Mesenchymal stem cell (in vitro differentiated cells and primary cell): Measurements from ENCODE around the gene SLC9C2.

Experiments
- DNase-seq: peaks from one replicate; pipeline ENCODE4 v3.0.0-alpha.2; 2013
- H2AFZ ChIP-seq: one replicate; pipeline ENCODE4 v1.6.1; 2013; ENCODE audit warnings: low read depth, mild to moderate bottlenecking, control low read depth, inconsistent platforms, low read length, moderate library complexity
- H2AK5ac ChIP-seq: 2 replicates; pipeline ENCODE4 v1.6.1; 2013; ENCODE audit warnings: low read length, moderate library complexity, mild to moderate bottlenecking, inconsistent platforms; ENCODE audit not compliant: severe bottlenecking
- H2BK120ac ChIP-seq: one replicate; pipeline ENCODE4 v1.6.1; 2013; ENCODE audit warnings: low read depth, mild to moderate bottlenecking, inconsistent platforms, low read length, moderate library complexity
- H2BK12ac ChIP-seq, 2 experiments: one replicate each; pipeline ENCODE4 v1.6.1; 2013; ENCODE audit warnings: inconsistent platforms in 2 of 2, low read length in 2 of 2, mild to moderate bottlenecking in 2 of 2, moderate library complexity in 2 of 2, control low read depth in 1 of 2
- H2BK15ac ChIP-seq: one replicate; pipeline ENCODE4 v1.6.1; 2013; ENCODE audit warnings: mild to moderate bottlenecking, low read depth, inconsistent platforms; ENCODE audit not compliant: poor library complexity, severe bottlenecking
- H2BK5ac ChIP-seq: 2 replicates; pipeline ENCODE4 v1.6.1; 2013; ENCODE audit warnings: low read depth, mild to moderate bottlenecking, low read length, control low read depth, inconsistent platforms; ENCODE audit not compliant: poor library complexity, severe bottlenecking
- H3K14ac ChIP-seq, 2 experiments: one replicate each; pipeline ENCODE4 v1.6.1; 2013; ENCODE audit warnings: inconsistent platforms in 2 of 2, low read length in 2 of 2, control low read depth in 1 of 2, mild to moderate bottlenecking in 1 of 2, moderate library complexity in 1 of 2
- H3K18ac ChIP-seq, 2 experiments: one replicate each; pipeline ENCODE4 v1.6.1; 2013; ENCODE audit warnings: inconsistent platforms in 2 of 2, low read length in 2 of 2, control low read depth in 1 of 2, low read depth in 1 of 2, mild to moderate bottlenecking in 1 of 2
- H3K23ac ChIP-seq, 2 experiments: one replicate each; pipeline ENCODE4 v1.6.1; 2013; ENCODE audit warnings: inconsistent platforms in 2 of 2, low read length in 2 of 2, mild to moderate bottlenecking in 2 of 2, moderate library complexity in 2 of 2, control low read depth in 1 of 2
- H3K27ac ChIP-seq: 2 replicates; pipeline ENCODE4 v1.5.1; 2013; ENCODE audit warnings: mild to moderate bottlenecking, moderate library complexity, low read length, control low read depth, inconsistent platforms; ENCODE audit not compliant: poor library complexity, severe bottlenecking
- H3K27me3 ChIP-seq, 2 experiments: 2 replicates each; pipeline versions ENCODE4 v1.6.1 to v1.7.0; 2013; ENCODE audit warnings: low read length in 2 of 2, mild to moderate bottlenecking in 2 of 2, moderate library complexity in 2 of 2, control low read depth in 1 of 2, inconsistent platforms in 1 of 2; ENCODE audit not compliant: control insufficient read depth in 1 of 2, insufficient read depth in 1 of 2
- H3K36me3 ChIP-seq, 2 experiments: 2 replicates each; pipeline versions ENCODE4 v1.6.1 to v1.7.0; 2013; ENCODE audit warnings: low read length in 2 of 2, control low read depth in 1 of 2, inconsistent platforms in 1 of 2, low read depth in 1 of 2, mild to moderate bottlenecking in 1 of 2; ENCODE audit not compliant: insufficient read depth in 2 of 2, control insufficient read depth in 1 of 2
- H3K4ac ChIP-seq, 2 experiments: one replicate each; pipeline ENCODE4 v1.6.1; 2013; ENCODE audit warnings: inconsistent platforms in 2 of 2, low read length in 2 of 2, mild to moderate bottlenecking in 2 of 2, moderate library complexity in 2 of 2, control low read depth in 1 of 2, low read depth in 1 of 2
- H3K4me1 ChIP-seq: 2 replicates; pipeline ENCODE4 v1.6.1; 2013; ENCODE audit warnings: low read depth, low read length, control low read depth; ENCODE audit not compliant: control insufficient read depth, insufficient read depth
- H3K4me2 ChIP-seq: 2 replicates; pipeline ENCODE4 v1.6.1; 2013; ENCODE audit warnings: low read length, mild to moderate bottlenecking, inconsistent platforms; ENCODE audit not compliant: poor library complexity, severe bottlenecking
- H3K4me3 ChIP-seq, 2 experiments: 2 replicates each; pipeline versions ENCODE4 v1.5.1 to v1.7.0; 2013; ENCODE audit warnings: low read length in 2 of 2, mild to moderate bottlenecking in 2 of 2, control low read depth in 1 of 2, low read depth in 1 of 2; ENCODE audit not compliant: insufficient read depth in 1 of 2
- H3K79me1 ChIP-seq: replicated peaks from 2 replicates; pipeline ENCODE4 v1.6.1; 2013; ENCODE audit warnings: mild to moderate bottlenecking, control low read depth, low read length, inconsistent platforms; ENCODE audit not compliant: poor library complexity, severe bottlenecking
- H3K9ac ChIP-seq: 2 replicates; pipeline ENCODE4 v1.7.0; 2013; ENCODE audit warnings: mild to moderate bottlenecking, low read length, moderate library complexity
- H3K9me3 ChIP-seq: 2 replicates; pipeline ENCODE4 v1.7.0; 2013; ENCODE audit warnings: mild to moderate bottlenecking, low read length; ENCODE audit not compliant: control insufficient read depth
- H4K8ac ChIP-seq: one replicate; pipeline ENCODE4 v1.6.1; 2013; ENCODE audit warnings: inconsistent platforms, mild to moderate bottlenecking, low read length, moderate library complexity
- H4K91ac ChIP-seq: one replicate; pipeline ENCODE4 v1.6.1; 2013; ENCODE audit warnings: mild to moderate bottlenecking, low read length, inconsistent platforms
- WGBS: methylation state at CpG from one replicate; pipeline ENCODE4 v1.1.7; 2013; ENCODE audit warnings: mixed read lengths; 5-methylcytosine and 5-hydroxymethylcytosine counted together

SLC9C2 gene

DNA sequence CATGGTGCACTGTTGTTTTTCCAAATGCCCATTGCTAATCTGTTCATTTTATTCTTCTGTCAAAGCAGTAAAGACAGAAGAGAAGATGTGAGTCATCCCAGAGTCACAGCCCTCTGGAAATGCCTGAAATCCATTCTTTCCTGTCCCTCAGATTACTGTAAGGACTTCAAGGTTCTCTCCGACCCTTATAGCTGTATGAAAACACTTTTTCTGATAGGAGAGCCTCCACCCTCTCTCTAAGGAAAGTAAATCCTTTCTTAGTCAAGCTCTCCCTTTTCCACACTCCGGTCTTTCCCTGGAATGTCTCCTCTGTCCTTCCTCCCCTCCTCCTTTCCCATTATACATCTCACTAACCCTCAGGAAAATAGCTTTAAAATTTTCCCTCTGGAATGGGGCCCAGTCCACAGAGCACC lies 129.3 kb downstream of the SLC9C2 start:
- H3K9me3 ChIP-seq: peaks cover 4% of the 10 kb centered on the region
- peak; percentile 83 for DNase-seq
- H3K18ac ChIP-seq: peak overlapping the region in 1 of 2 experiments; percentile 9
- 0% methylated on average over 2 of the region's 2 CpGs for WGBS
- H2AK5ac ChIP-seq: no peak overlapping the region
- no peak overlapping the region for H2BK12ac ChIP-seq
- peaks cover 0 to 4% of the 10 kb centered on the region in 2 experiments for H3K36me3 ChIP-seq
- H3K4ac ChIP-seq: peak overlapping the region in 1 of 2 experiments; percentile 56
- H3K23ac ChIP-seq: no peak overlapping the region
- peaks cover 12% of the 10 kb centered on the region for H3K79me1 ChIP-seq
- peak overlapping the region; percentile 65 for H3K9ac ChIP-seq
- H3K27ac ChIP-seq: peak overlapping the region; percentile 89
- no peak overlapping the region for H2BK120ac ChIP-seq
- H3K27me3 ChIP-seq: no peaks in the 10 kb centered on the region
- no peak overlapping the region for H4K8ac ChIP-seq
- no peak overlapping the region for H2AFZ ChIP-seq
- no peak overlapping the region for H2BK15ac ChIP-seq
- H3K4me3 ChIP-seq: peak overlapping the region in 1 of 2 experiments; percentile 48
- no peak overlapping the region for H3K14ac ChIP-seq
- no peak overlapping the region for H4K91ac ChIP-seq
- no peak overlapping the region for H2BK5ac ChIP-seq
- peaks cover 3% of the 10 kb centered on the region for H3K4me1 ChIP-seq
- H3K4me2 ChIP-seq: peak overlapping the region; percentile 10

DNA sequence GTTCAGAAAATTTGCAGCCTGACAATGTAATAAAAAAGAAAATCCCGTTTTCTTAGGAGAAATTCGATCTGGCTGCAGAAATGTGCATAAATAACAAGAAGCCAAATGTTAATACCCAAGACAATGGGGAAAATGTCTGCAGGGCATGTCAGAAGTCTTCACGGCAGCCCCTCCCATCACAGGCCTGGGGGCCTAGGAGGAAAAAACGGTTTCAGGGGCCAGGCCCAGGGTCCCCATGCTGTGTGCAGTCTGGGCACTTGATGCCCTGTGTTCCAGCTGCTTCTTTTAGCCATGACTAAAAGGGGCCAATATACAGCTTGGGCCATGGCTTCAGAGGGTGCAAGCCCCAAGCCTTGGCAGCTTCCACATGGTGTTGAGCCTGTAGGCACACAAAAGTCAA lies 132.3 kb downstream of the SLC9C2 start:
- Histone ChIP-seq H3K79me1 (peaks cover 16% of the 10 kb centered on the region), H3K4me1 (peaks cover 3% of the 10 kb centered on the region), H3K23ac (no peak overlapping the region), H3K4ac (no peak overlapping the region), H3K27ac (no peak overlapping the region), H2AK5ac (no peak overlapping the region), H3K4me2 (no peak overlapping the region), H2BK15ac (no peak overlapping the region), H3K9ac (no peak overlapping the region), H4K91ac (no peak overlapping the region), H3K14ac (no peak overlapping the region), H2BK5ac (no peak overlapping the region), H3K18ac (no peak overlapping the region), H3K4me3 (no peak overlapping the region), H3K36me3 (peaks cover 0 to 4% of the 10 kb centered on the region in 2 experiments), H4K8ac (no peak overlapping the region), H3K27me3 (no peaks in the 10 kb centered on the region), H3K9me3 (peaks cover 4% of the 10 kb centered on the region), H2BK120ac (no peak overlapping the region), H2BK12ac (no peak overlapping the region), H2AFZ (no peak overlapping the region)
- no peak for DNase-seq
- WGBS: 99% methylated on average over 4 of the region's 4 CpGs

DNA sequence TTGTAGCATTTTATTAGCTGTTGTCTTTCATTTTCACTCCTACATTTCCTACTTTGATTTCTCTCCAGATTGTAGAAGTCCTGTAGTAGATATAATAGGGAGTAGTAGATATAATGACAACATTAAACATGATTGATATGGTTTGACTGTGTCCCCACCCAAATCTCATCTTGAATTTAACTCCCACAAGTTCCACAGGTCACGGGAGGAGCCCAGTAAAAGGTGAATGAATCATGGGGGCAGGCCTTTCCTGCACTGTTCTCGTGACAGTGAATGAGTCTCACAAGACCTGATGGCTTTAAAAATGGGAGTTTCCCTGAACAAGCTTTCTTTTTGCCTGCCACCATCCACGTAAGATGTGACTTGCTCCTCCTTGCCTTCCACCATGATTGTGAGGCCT lies 133.2 kb downstream of the SLC9C2 start:
- Histone ChIP-seq H2AK5ac (no peak overlapping the region), H2AFZ (no peak overlapping the region), H3K36me3 (peaks cover 0 to 4% of the 10 kb centered on the region in 2 experiments), H2BK12ac (no peak overlapping the region), H3K27me3 (no peaks in the 10 kb centered on the region), H4K8ac (no peak overlapping the region), H3K9me3 (peaks cover 4% of the 10 kb centered on the region), H2BK15ac (no peak overlapping the region), H3K4me3 (no peak overlapping the region), H3K4me1 (peaks cover 2% of the 10 kb centered on the region), H3K14ac (no peak overlapping the region), H3K79me1 (peaks cover 16% of the 10 kb centered on the region), H3K23ac (no peak overlapping the region), H2BK5ac (no peak overlapping the region), H3K27ac (no peak overlapping the region), H3K4ac (no peak overlapping the region), H3K18ac (no peak overlapping the region), H3K9ac (no peak overlapping the region), H2BK120ac (no peak overlapping the region), H4K91ac (no peak overlapping the region), H3K4me2 (no peak overlapping the region)
- no peak for DNase-seq
- 94% methylated on average over 3 of the region's 3 CpGs for WGBS

DNA sequence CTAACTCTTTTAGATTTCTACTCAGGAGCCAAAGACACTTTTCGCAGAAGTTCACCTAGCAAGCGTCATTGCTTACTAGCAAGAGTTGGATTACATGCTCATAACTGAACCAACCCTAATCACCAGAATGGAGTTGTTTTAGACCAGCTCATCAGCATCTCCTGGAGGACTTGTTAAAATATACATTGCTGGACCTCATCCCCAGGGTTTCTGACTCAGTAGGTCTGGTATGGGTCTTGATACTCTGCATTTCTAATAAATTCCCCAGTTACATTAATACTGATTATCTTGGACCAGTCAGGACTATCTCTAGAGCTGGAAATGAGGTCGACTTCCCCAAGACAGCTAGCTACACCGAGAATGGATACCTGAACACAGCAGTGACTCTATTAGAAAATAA lies 135.4 kb downstream of the SLC9C2 start:
- 96% methylated on average over 3 of the region's 4 CpGs for WGBS
- Histone ChIP-seq H3K27ac (no peak overlapping the region), H3K14ac (no peak overlapping the region), H3K27me3 (no peaks in the 10 kb centered on the region), H3K4me2 (no peak overlapping the region), H3K4ac (no peak overlapping the region), H2BK120ac (no peak overlapping the region), H4K8ac (no peak overlapping the region), H4K91ac (no peak overlapping the region), H3K23ac (no peak overlapping the region), H3K79me1 (peaks cover 18% of the 10 kb centered on the region), H3K4me3 (no peak overlapping the region), H2BK5ac (no peak overlapping the region), H2AFZ (no peak overlapping the region), H3K9ac (no peak overlapping the region), H3K4me1 (no peaks in the 10 kb centered on the region), H2AK5ac (no peak overlapping the region), H3K9me3 (peaks cover 21% of the 10 kb centered on the region), H3K18ac (no peak overlapping the region), H3K36me3 (peaks cover 0 to 4% of the 10 kb centered on the region in 2 experiments), H2BK12ac (no peak overlapping the region), H2BK15ac (no peak overlapping the region)
- no peak for DNase-seq
